Measurements from ENCODE around the gene GALK1. TPM values are rescaled to one million over a fixed set of nuclear protein-coding genes. Genes with fewer than 3 reads are reported as not detected.

The GALK1 gene
- total and polyA plus RNA-seq, 2 donors: 32.6 to 37.3 TPM

- Histone ChIP-seq H3K4me1 (ENCODE audit: control insufficient read depth in 2 of 2, insufficient read depth in 2 of 2, low read length in 2 of 2) (no peaks in the 10 kb centered on the region), H3K4me3 (ENCODE audit: low read length in 2 of 2) (no peak overlapping the region), H3K9me3 (ENCODE audit: control insufficient read depth in 2 of 2, insufficient read depth in 1 of 2, low read length in 1 of 2) (no peaks in the 10 kb centered on the region), H3K36me3 (ENCODE audit: control insufficient read depth in 2 of 2, insufficient read depth in 2 of 2, low read length in 1 of 2) (peaks cover 57 to 63% of the 10 kb centered on the region in 2 donors), H3K27ac (ENCODE audit: low read depth in 1 of 2, low read length in 1 of 2) (no peak overlapping the region), H3K27me3 (ENCODE audit: control insufficient read depth in 2 of 2, insufficient read depth in 1 of 2, low read length in 1 of 2) (no peaks in the 10 kb centered on the region)
- 99% methylated on average over 24 of the region's 24 CpGs for WGBS
- DNase-seq (ENCODE audit: low read depth in 6 of 9, low spot score in 9 of 9): no peak
Measured at GRCh38 chr17:75809631-75810111, 44.7 kb upstream of the GALK1 start.

- WGBS: 96% methylated on average over 18 of the region's 18 CpGs
- DNase-seq (ENCODE audit: low read depth in 6 of 9, low spot score in 9 of 9): no peak
- H3K4me1 ChIP-seq (ENCODE audit: control insufficient read depth in 2 of 2, insufficient read depth in 2 of 2, low read length in 2 of 2): no peaks in the 10 kb centered on the region
- H3K27me3 ChIP-seq (ENCODE audit: control insufficient read depth in 2 of 2, insufficient read depth in 1 of 2, low read length in 1 of 2): no peaks in the 10 kb centered on the region
- peaks cover 53 to 58% of the 10 kb centered on the region in 2 donors for H3K36me3 ChIP-seq (ENCODE audit: control insufficient read depth in 2 of 2, insufficient read depth in 2 of 2, low read length in 1 of 2)
- no peak overlapping the region for H3K4me3 ChIP-seq (ENCODE audit: low read length in 2 of 2)
- H3K27ac ChIP-seq (ENCODE audit: low read depth in 1 of 2, low read length in 1 of 2): peak overlapping the region in 1 of 2 donors; percentile 5
- no peaks in the 10 kb centered on the region for H3K9me3 ChIP-seq (ENCODE audit: control insufficient read depth in 2 of 2, insufficient read depth in 1 of 2, low read length in 1 of 2)
Measured at GRCh38 chr17:75808905-75809621, 44.1 kb upstream of the GALK1 start.

- Histone ChIP-seq H3K36me3 (ENCODE audit: control insufficient read depth in 2 of 2, insufficient read depth in 2 of 2, low read length in 1 of 2) (peaks cover 47 to 56% of the 10 kb centered on the region in 2 donors), H3K4me3 (ENCODE audit: low read length in 2 of 2) (no peak overlapping the region), H3K27ac (ENCODE audit: low read depth in 1 of 2, low read length in 1 of 2) (no peak overlapping the region), H3K4me1 (ENCODE audit: control insufficient read depth in 2 of 2, insufficient read depth in 2 of 2, low read length in 2 of 2) (no peaks in the 10 kb centered on the region), H3K9me3 (ENCODE audit: control insufficient read depth in 2 of 2, insufficient read depth in 1 of 2, low read length in 1 of 2) (no peaks in the 10 kb centered on the region), H3K27me3 (ENCODE audit: control insufficient read depth in 2 of 2, insufficient read depth in 1 of 2, low read length in 1 of 2) (no peaks in the 10 kb centered on the region)
- WGBS: 92% methylated on average over 4 of the region's 4 CpGs
- DNase-seq (ENCODE audit: low read depth in 6 of 9, low spot score in 9 of 9): no peak
Measured at GRCh38 chr17:75808549-75808904, 43.5 kb upstream of the GALK1 start.

GRCh38 chr17:75807861-75808260 lies 42.9 kb upstream of the GALK1 start:
- H3K9me3 ChIP-seq (ENCODE audit: control insufficient read depth in 2 of 2, insufficient read depth in 1 of 2, low read length in 1 of 2): no peaks in the 10 kb centered on the region
- no peak for DNase-seq (ENCODE audit: low read depth in 6 of 9, low spot score in 9 of 9)
- H3K27me3 ChIP-seq (ENCODE audit: control insufficient read depth in 2 of 2, insufficient read depth in 1 of 2, low read length in 1 of 2): no peaks in the 10 kb centered on the region
- H3K4me3 ChIP-seq (ENCODE audit: low read length in 2 of 2): no peak overlapping the region
- no peaks in the 10 kb centered on the region for H3K4me1 ChIP-seq (ENCODE audit: control insufficient read depth in 2 of 2, insufficient read depth in 2 of 2, low read length in 2 of 2)
- 96% methylated on average over 3 of the region's 3 CpGs for WGBS
- H3K36me3 ChIP-seq (ENCODE audit: control insufficient read depth in 2 of 2, insufficient read depth in 2 of 2, low read length in 1 of 2): peaks cover 41 to 54% of the 10 kb centered on the region in 2 donors
- H3K27ac ChIP-seq (ENCODE audit: low read depth in 1 of 2, low read length in 1 of 2): no peak overlapping the region

- no peaks in the 10 kb centered on the region for H3K27me3 ChIP-seq (ENCODE audit: control insufficient read depth in 2 of 2, insufficient read depth in 1 of 2, low read length in 1 of 2)
- H3K27ac ChIP-seq (ENCODE audit: low read depth in 1 of 2, low read length in 1 of 2): no peak overlapping the region
- no peak for DNase-seq (ENCODE audit: low read depth in 6 of 9, low spot score in 9 of 9)
- no peaks in the 10 kb centered on the region for H3K4me1 ChIP-seq (ENCODE audit: control insufficient read depth in 2 of 2, insufficient read depth in 2 of 2, low read length in 2 of 2)
- H3K36me3 ChIP-seq (ENCODE audit: control insufficient read depth in 2 of 2, insufficient read depth in 2 of 2, low read length in 1 of 2): peaks cover 32 to 48% of the 10 kb centered on the region in 2 donors
- no peaks in the 10 kb centered on the region for H3K9me3 ChIP-seq (ENCODE audit: control insufficient read depth in 2 of 2, insufficient read depth in 1 of 2, low read length in 1 of 2)
- H3K4me3 ChIP-seq (ENCODE audit: low read length in 2 of 2): no peak overlapping the region
- 97% methylated on average over 4 of the region's 4 CpGs for WGBS
Measured at GRCh38 chr17:75806822-75807500, 42.0 kb upstream of the GALK1 start.

GRCh38 chr17:75803883-75804282 lies 38.9 kb upstream of the GALK1 start:
- Histone ChIP-seq H3K27me3 (ENCODE audit: control insufficient read depth in 2 of 2, insufficient read depth in 1 of 2, low read length in 1 of 2) (no peaks in the 10 kb centered on the region), H3K36me3 (ENCODE audit: control insufficient read depth in 2 of 2, insufficient read depth in 2 of 2, low read length in 1 of 2) (peaks cover 30 to 32% of the 10 kb centered on the region in 2 donors), H3K27ac (ENCODE audit: low read depth in 1 of 2, low read length in 1 of 2) (no peak overlapping the region), H3K9me3 (ENCODE audit: control insufficient read depth in 2 of 2, insufficient read depth in 1 of 2, low read length in 1 of 2) (no peaks in the 10 kb centered on the region), H3K4me1 (ENCODE audit: control insufficient read depth in 2 of 2, insufficient read depth in 2 of 2, low read length in 2 of 2) (no peaks in the 10 kb centered on the region), H3K4me3 (ENCODE audit: low read length in 2 of 2) (no peak overlapping the region)
- DNase-seq (ENCODE audit: low read depth in 6 of 9, low spot score in 9 of 9): no peak
- 96% methylated on average over 1 of the region's 1 CpG for WGBS

- Histone ChIP-seq H3K4me3 (ENCODE audit: low read length in 2 of 2) (no peak overlapping the region), H3K4me1 (ENCODE audit: control insufficient read depth in 2 of 2, insufficient read depth in 2 of 2, low read length in 2 of 2) (no peaks in the 10 kb centered on the region), H3K27me3 (ENCODE audit: control insufficient read depth in 2 of 2, insufficient read depth in 1 of 2, low read length in 1 of 2) (no peaks in the 10 kb centered on the region), H3K36me3 (ENCODE audit: control insufficient read depth in 2 of 2, insufficient read depth in 2 of 2, low read length in 1 of 2) (peaks cover 27 to 56% of the 10 kb centered on the region in 2 donors), H3K9me3 (ENCODE audit: control insufficient read depth in 2 of 2, insufficient read depth in 1 of 2, low read length in 1 of 2) (no peaks in the 10 kb centered on the region), H3K27ac (ENCODE audit: low read depth in 1 of 2, low read length in 1 of 2) (no peak overlapping the region)
- WGBS: 96% methylated on average over 4 of the region's 4 CpGs
- no peak for DNase-seq (ENCODE audit: low read depth in 6 of 9, low spot score in 9 of 9)
Measured at GRCh38 chr17:75799402-75799801, 34.4 kb upstream of the GALK1 start.

GRCh38 chr17:75795820-75796607 lies 31.0 kb upstream of the GALK1 start:
- H3K27me3 ChIP-seq (ENCODE audit: control insufficient read depth in 2 of 2, insufficient read depth in 1 of 2, low read length in 1 of 2): no peaks in the 10 kb centered on the region
- H3K9me3 ChIP-seq (ENCODE audit: control insufficient read depth in 2 of 2, insufficient read depth in 1 of 2, low read length in 1 of 2): no peaks in the 10 kb centered on the region
- no peak for DNase-seq (ENCODE audit: low read depth in 6 of 9, low spot score in 9 of 9)
- WGBS: over 99% methylated on average over 8 of the region's 8 CpGs
- peaks cover 26 to 76% of the 10 kb centered on the region in 2 donors for H3K36me3 ChIP-seq (ENCODE audit: control insufficient read depth in 2 of 2, insufficient read depth in 2 of 2, low read length in 1 of 2)
- no peaks in the 10 kb centered on the region for H3K4me1 ChIP-seq (ENCODE audit: control insufficient read depth in 2 of 2, insufficient read depth in 2 of 2, low read length in 2 of 2)
- no peak overlapping the region for H3K27ac ChIP-seq (ENCODE audit: low read depth in 1 of 2, low read length in 1 of 2)
- H3K4me3 ChIP-seq (ENCODE audit: low read length in 2 of 2): no peak overlapping the region

- H3K4me1 ChIP-seq (ENCODE audit: control insufficient read depth in 2 of 2, insufficient read depth in 2 of 2, low read length in 2 of 2): no peaks in the 10 kb centered on the region
- peaks cover 14 to 60% of the 10 kb centered on the region in 2 donors for H3K36me3 ChIP-seq (ENCODE audit: control insufficient read depth in 2 of 2, insufficient read depth in 2 of 2, low read length in 1 of 2)
- no peak overlapping the region for H3K27ac ChIP-seq (ENCODE audit: low read depth in 1 of 2, low read length in 1 of 2)
- no peak for DNase-seq (ENCODE audit: low read depth in 6 of 9, low spot score in 9 of 9)
- no peak overlapping the region for H3K4me3 ChIP-seq (ENCODE audit: low read length in 2 of 2)
- no peaks in the 10 kb centered on the region for H3K27me3 ChIP-seq (ENCODE audit: control insufficient read depth in 2 of 2, insufficient read depth in 1 of 2, low read length in 1 of 2)
- no peaks in the 10 kb centered on the region for H3K9me3 ChIP-seq (ENCODE audit: control insufficient read depth in 2 of 2, insufficient read depth in 1 of 2, low read length in 1 of 2)
- WGBS: 84% methylated on average over 1 of the region's 1 CpG
Measured at GRCh38 chr17:75793460-75793859, 28.5 kb upstream of the GALK1 start.
